PC-9 (cell line): ENCODE results near the gene LINS1. TPM values are rescaled to one million over a fixed set of nuclear protein-coding genes. Genes with fewer than 3 reads are reported as not detected.

Experiments
- BruUV-seq: library from RNA; stranded (reverse); fragments of 400-500 nt; replicated peaks from 2 replicates; lab custom pipeline; 2021; lab: Mats Ljungman, UMichigan
- CTCF ChIA-PET: fragments of 300-600 bp; sonication (Branson Sonifier 250); formaldehyde crosslinking; loops from one replicate; lab custom pipeline; 2022; ENCODE audit warnings: antibody characterized with exemption; lab: Charles Lee
- POLR2A ChIA-PET: fragments of 300-600 bp; sonication (Branson Sonifier 250); formaldehyde crosslinking; loops from one replicate; lab custom pipeline; 2022; ENCODE audit warnings: antibody characterized with exemption; ENCODE audit not compliant: unreplicated experiment; lab: Charles Lee
- DNase-seq, 2 experiments: peaks; one replicate each; pipeline versions ENCODE4 v3.0.0 to v3.0.0-alpha.2; 2015 to 2022; ENCODE audit warnings: mixed read lengths in 1 of 2
- H2AFZ ChIP-seq: fragments of 200-600 bp; sonication (generic); 2 replicates; pipeline ENCODE4 v1.8.1; 2017; ENCODE audit warnings: antibody characterized with exemption
- H3F3A ChIP-seq: fragments of 200-600 bp; sonication (generic); 2 replicates; pipeline ENCODE4 v1.8.1; 2017; ENCODE audit warnings: antibody characterized with exemption, mild to moderate bottlenecking, low read depth; ENCODE audit not compliant: insufficient read depth
- H3K27ac ChIP-seq: fragments of 200-600 bp; sonication (generic); 2 replicates; pipeline ENCODE4 v1.6.1; 2016; ENCODE audit warnings: mixed run types
- H3K27me3 ChIP-seq: fragments of 200-600 bp; sonication (generic); 2 replicates; pipeline ENCODE4 v1.6.1; 2016; ENCODE audit warnings: low read depth, mixed run types; ENCODE audit not compliant: insufficient read depth
- H3K36me3 ChIP-seq: fragments of 200-600 bp; sonication (generic); 2 replicates; pipeline ENCODE4 v1.6.1; 2016; ENCODE audit warnings: low read depth, mixed run types
- H3K4me1 ChIP-seq: fragments of 200-600 bp; sonication (generic); replicated peaks from 2 replicates; pipeline ENCODE4 v1.6.1; 2016; ENCODE audit warnings: mixed run types; ENCODE audit not compliant: insufficient read depth
- H3K4me2 ChIP-seq: fragments of 200-600 bp; sonication (generic); 2 replicates; pipeline ENCODE4 v1.6.1; 2017; ENCODE audit warnings: mixed run types
- H3K4me3 ChIP-seq: fragments of 200-600 bp; sonication (generic); 2 replicates; pipeline ENCODE4 v1.6.1; 2016; ENCODE audit warnings: mixed run types
- H3K79me2 ChIP-seq: fragments of 200-600 bp; sonication (generic); 2 replicates; pipeline ENCODE4 v1.6.1; 2017; ENCODE audit warnings: low read depth, mixed run types
- H3K9me2 ChIP-seq: fragments of 200-600 bp; sonication (generic); 2 replicates; pipeline ENCODE4 v1.8.1; 2017; ENCODE audit warnings: mild to moderate bottlenecking; ENCODE audit not compliant: insufficient read depth
- H3K9me3 ChIP-seq: fragments of 200-600 bp; sonication (generic); 2 replicates; pipeline ENCODE4 v1.8.1; 2016; ENCODE audit warnings: low read depth; ENCODE audit not compliant: insufficient read depth
- H4K20me1 ChIP-seq: fragments of 200-600 bp; sonication (generic); 2 replicates; pipeline ENCODE4 v1.8.1; 2017; ENCODE audit not compliant: insufficient read depth
- CTCF ChIP-seq: fragments of 200-600 bp; sonication (generic); conservative IDR thresholded peaks from 2 replicates; pipeline ENCODE4 v1.6.1; 2017; ENCODE audit warnings: mixed run types, antibody characterized with exemption, mild to moderate bottlenecking, moderate library complexity
- EZH2 ChIP-seq: fragments of 200-600 bp; sonication (generic); IDR thresholded peaks from 2 replicates; pipeline ENCODE4 v1.8.0; 2017; ENCODE audit warnings: antibody characterized with exemption, low read depth
- intact Hi-C: fragments of 100-400 bp; cut with micrococcal nuclease; formaldehyde crosslinking; loops from one replicate; pipeline ENCODE4 v1.10.0; 2022; ENCODE audit not compliant: unreplicated experiment
- total RNA-seq: library from RNA; stranded (reverse); gene quantifications from 2 replicates; pipeline ENCODE4 v1.2.3, GENCODE V29; 2021

Gene LINS1
- total RNA-seq, 1 experiment from 2014 or later, result 10.9 TPM

GRCh38 chr15:100613208-100613607 is 11.2 kb upstream of the LINS1 start:
- TF ChIP-seq CTCF (no peak), EZH2 (no peak)
- POLR2A ChIA-PET, result no interaction called here
- H3K36me3 ChIP-seq, result peaks cover 54% of the 10 kb centered on the region

GRCh38 chr15:100612539-100612938 is 10.6 kb upstream of the LINS1 start:
- no TSS peak for BruUV-seq
- Histone ChIP-seq H3K9me3 (no peaks in the 10 kb centered on the region), H3K4me3 (no peak overlapping the region), H4K20me1 (no peaks in the 10 kb centered on the region), H3K79me2 (0 out of 2 replicates have a peak, but pooled peaks cover 6% of the 10 kb centered on the region), H3F3A (peaks cover 5% of the 10 kb centered on the region; the same call in 1 of the 2 replicates), H3K36me3 (peaks cover 50% of the 10 kb centered on the region), H2AFZ (no peak overlapping the region), H3K4me1 (no peaks in the 10 kb centered on the region), H3K4me2 (no peak overlapping the region), H3K9me2 (no peaks in the 10 kb centered on the region), H3K27me3 (no peaks in the 10 kb centered on the region), H3K27ac (no peak overlapping the region)
- TF ChIP-seq CTCF, result no peak
- no peak for TF ChIP-seq EZH2
- CTCF ChIA-PET, result no interaction called here
- intact Hi-C loops, result no loop called here
- POLR2A ChIA-PET, result no interaction called here
- DNase-seq, result no peak

More at GRCh38 chr15:100613208-100613607, 11.2 kb upstream of the LINS1 start:
- Histone ChIP-seq H2AFZ (no peak overlapping the region), H3K4me1 (no peaks in the 10 kb centered on the region), H3K27me3 (no peaks in the 10 kb centered on the region), H4K20me1 (no peaks in the 10 kb centered on the region), H3K4me2 (no peak overlapping the region), H3K9me3 (no peaks in the 10 kb centered on the region), H3K79me2 (0 out of 2 replicates have a peak, but pooled peaks cover 2% of the 10 kb centered on the region), H3K4me3 (no peak overlapping the region), H3K9me2 (no peaks in the 10 kb centered on the region), H3F3A (peaks cover 5% of the 10 kb centered on the region; the same call in 1 of the 2 replicates), H3K27ac (no peak overlapping the region)
- no peak for DNase-seq
- intact Hi-C loops, result no loop called here
- CTCF ChIA-PET, result no interaction called here
- no TSS peak for BruUV-seq

GRCh38 chr15:100602823-100603393 is 924 bp upstream of the LINS1 start:
- H4K20me1 ChIP-seq, result peaks cover 5% of the 10 kb centered on the region; the same call in 1 of the 2 replicates
- H3K79me2 ChIP-seq, result peaks cover 85% of the 10 kb centered on the region
- no peaks in the 10 kb centered on the region for H3K27me3 ChIP-seq
- peak overlapping the region; percentile 26 for H3K27ac ChIP-seq
- CTCF ChIA-PET, result interaction anchor here (0.6 to 1.3 kb wide), 2 partner anchors 253 kb away, joined by 3 to 5 read pairs; no protein-coding TSS in a partner anchor
- peaks cover 20% of the 10 kb centered on the region for H3K4me1 ChIP-seq
- H3K4me3 ChIP-seq, result peak overlapping the region; percentile 86
- POLR2A ChIA-PET, result interaction anchor here (0.6 to 0.8 kb wide), 4 partner anchors 286 to 1037 kb away, joined by 3 to 6 read pairs (median 4); no protein-coding TSS in a partner anchor
- no peaks in the 10 kb centered on the region for H3F3A ChIP-seq
- peak in 1 of 2 experiments; percentile 40 for DNase-seq
- peaks cover 24% of the 10 kb centered on the region for H3K36me3 ChIP-seq
- H2AFZ ChIP-seq, result peak overlapping the region; percentile 88
- intact Hi-C loops, result loop anchor here (1.0 to 10.0 kb wide), 4 partner anchors 253 to 1328 kb away; partner anchors contain the start of gene CHSY1
- H3K9me2 ChIP-seq, result no peaks in the 10 kb centered on the region
- peak overlapping the region; percentile 93 for H3K4me2 ChIP-seq
- no peak for TF ChIP-seq EZH2
- TF ChIP-seq CTCF, result no peak
- BruUV-seq, result TSS peak; percentile 36
- no peaks in the 10 kb centered on the region for H3K9me3 ChIP-seq
